ENCODE results near the gene CYP4B1. TPM values are rescaled to one million over a fixed set of nuclear protein-coding genes. Genes with fewer than 3 reads are reported as not detected.

CYP4B1 gene
- total RNA-seq, 4 donors from 2014 or later, result 41.1 to 150 (median 113) TPM

DNA sequence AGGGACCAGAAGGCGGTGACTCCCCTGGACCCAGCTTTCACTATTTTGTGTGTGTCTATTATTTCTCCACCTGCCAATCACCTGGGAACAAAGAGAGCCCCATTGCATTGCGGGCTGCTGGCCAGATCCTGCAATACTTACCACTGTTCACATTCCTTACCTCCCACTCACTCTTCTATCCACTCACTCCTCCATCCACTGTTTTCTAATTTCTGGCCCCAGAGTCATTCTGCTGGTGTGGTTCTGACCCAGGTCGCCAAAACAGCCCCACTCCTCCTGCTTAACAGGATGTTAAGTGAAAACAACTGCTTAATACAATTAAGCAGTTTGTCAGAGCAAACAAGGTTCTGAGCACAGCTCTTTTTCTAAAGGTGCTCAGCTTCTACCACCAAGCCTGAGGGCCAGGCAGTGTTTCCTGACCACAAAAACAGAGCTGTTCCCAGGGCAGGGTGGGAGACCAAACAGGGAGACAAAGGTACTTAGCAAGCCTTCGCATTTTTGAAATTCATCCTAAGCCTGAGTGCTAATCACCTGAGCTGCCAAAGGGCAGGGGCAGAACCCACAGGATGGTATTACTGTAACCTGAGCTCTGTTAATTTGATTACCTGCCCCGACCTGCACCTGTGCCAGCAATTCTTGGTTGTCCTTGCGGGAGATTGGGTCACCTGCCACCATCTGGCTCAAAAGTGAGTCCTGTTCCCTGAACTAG lies 41.4 kb upstream of the CYP4B1 start:
- Histone ChIP-seq H3K9me3 (peaks cover 0 to 1% (median 0%) of the 10 kb centered on the region in 4 donors), H3K27me3 (peaks cover 0 to 14% (median 2%) of the 10 kb centered on the region in 4 donors), H3K36me3 (no peaks in the 10 kb centered on the region), H3K4me3 (no peak overlapping the region), H3K27ac (replicated peaks in 1 of 4) (no peak overlapping the region), H3K4me1 (no peaks in the 10 kb centered on the region)
- WGBS, result 60% methylated on average over 5 of the region's 6 CpGs
- no peak for TF ChIP-seq POLR2AphosphoS5 (IDR thresholded peaks at IDR 0.05)
- TF ChIP-seq, protein P1, sequence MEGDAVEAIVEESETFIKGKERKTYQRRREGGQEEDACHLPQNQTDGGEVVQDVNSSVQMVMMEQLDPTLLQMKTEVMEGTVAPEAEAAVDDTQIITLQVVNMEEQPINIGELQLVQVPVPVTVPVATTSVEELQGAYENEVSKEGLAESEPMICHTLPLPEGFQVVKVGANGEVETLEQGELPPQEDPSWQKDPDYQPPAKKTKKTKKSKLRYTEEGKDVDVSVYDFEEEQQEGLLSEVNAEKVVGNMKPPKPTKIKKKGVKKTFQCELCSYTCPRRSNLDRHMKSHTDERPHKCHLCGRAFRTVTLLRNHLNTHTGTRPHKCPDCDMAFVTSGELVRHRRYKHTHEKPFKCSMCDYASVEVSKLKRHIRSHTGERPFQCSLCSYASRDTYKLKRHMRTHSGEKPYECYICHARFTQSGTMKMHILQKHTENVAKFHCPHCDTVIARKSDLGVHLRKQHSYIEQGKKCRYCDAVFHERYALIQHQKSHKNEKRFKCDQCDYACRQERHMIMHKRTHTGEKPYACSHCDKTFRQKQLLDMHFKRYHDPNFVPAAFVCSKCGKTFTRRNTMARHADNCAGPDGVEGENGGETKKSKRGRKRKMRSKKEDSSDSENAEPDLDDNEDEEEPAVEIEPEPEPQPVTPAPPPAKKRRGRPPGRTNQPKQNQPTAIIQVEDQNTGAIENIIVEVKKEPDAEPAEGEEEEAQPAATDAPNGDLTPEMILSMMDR (IDR thresholded peaks at IDR 0.05), result no peak
- no peak for TF ChIP-seq POLR2A (IDR thresholded peaks at IDR 0.05; ENCODE audit: low read depth)
- TF ChIP-seq EP300 (IDR thresholded peaks at IDR 0.05), result no peak
- intact Hi-C loops (cut with DNase I), result no loop called here
- DNase-seq (ENCODE audit: extremely low spot score), result no peak

DNA sequence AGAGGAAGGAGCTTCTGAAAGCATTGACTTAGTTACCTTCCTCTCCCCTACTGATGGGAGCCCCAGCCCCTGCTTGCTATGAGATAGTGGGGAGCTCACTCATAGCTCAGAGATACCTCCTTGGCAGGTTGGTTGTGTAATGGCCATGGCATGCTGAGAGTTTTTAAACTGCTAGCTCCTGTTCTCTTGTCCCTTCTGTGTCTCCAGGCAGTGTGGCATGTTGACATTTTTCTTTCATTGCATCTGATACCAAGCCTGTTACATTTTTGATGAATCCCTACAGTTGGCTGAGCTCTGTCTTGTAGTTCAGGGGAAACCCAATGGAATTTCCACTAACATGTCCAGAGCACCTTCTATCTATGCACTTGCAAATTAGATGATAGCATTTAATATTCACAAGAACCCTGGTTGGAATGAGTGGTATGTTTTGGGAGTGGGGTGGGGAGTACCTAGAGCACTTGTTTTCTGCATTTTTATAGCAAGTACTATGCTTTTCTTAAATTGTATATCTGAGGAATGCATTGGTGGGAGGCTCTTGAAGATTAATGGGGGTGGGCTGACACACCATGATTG lies 40.8 kb upstream of the CYP4B1 start:
- no peaks in the 10 kb centered on the region for H3K4me1 ChIP-seq
- H3K27ac ChIP-seq (replicated peaks in 1 of 4), result no peak overlapping the region
- TF ChIP-seq, protein P1 (IDR thresholded peaks at IDR 0.05), result no peak
- TF ChIP-seq POLR2A (IDR thresholded peaks at IDR 0.05; ENCODE audit: low read depth), result no peak
- no peak for TF ChIP-seq POLR2AphosphoS5 (IDR thresholded peaks at IDR 0.05)
- no peak for TF ChIP-seq EP300 (IDR thresholded peaks at IDR 0.05)
- peaks cover 0 to 8% (median 0%) of the 10 kb centered on the region in 4 donors for H3K9me3 ChIP-seq
- H3K36me3 ChIP-seq, result no peaks in the 10 kb centered on the region
- DNase-seq (ENCODE audit: extremely low spot score), result no peak
- intact Hi-C loops (cut with DNase I), result no loop called here
- peaks cover 0 to 9% (median 2%) of the 10 kb centered on the region in 4 donors for H3K27me3 ChIP-seq
- H3K4me3 ChIP-seq, result no peak overlapping the region

DNA sequence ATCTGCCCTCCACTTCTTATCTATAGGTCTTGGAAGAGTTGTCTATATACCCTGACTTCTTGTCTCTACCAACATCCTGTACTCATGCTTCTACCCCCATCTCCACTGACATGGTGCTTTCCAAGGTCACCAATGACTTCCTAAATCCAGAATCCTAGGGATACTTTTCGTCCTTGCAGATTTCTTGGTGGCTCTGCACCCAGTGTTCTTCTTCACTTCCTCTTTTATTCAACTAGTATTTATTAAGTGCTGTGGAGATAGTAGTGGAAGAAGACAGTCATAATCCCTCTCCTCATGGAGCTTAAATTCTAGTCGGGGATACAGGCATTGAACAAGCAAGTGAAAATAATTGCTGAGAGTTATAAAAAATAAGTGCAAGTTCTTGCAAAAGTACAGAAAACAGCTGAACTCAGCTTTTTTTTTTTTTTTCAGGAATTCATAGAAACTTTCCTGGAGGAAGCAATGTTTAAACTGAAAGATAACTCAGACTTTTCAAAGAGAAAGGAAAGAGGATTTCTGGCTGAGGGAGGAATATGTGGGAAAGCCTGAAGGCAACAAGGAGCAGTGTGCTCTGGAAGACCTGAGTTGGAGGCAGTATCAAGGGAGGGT lies 38.2 kb upstream of the CYP4B1 start:
- no peak for DNase-seq (ENCODE audit: extremely low spot score)
- Histone ChIP-seq H3K27ac (replicated peaks in 1 of 4) (no peak overlapping the region), H3K27me3 (peaks cover 0 to 23% (median 2%) of the 10 kb centered on the region in 4 donors), H3K36me3 (no peaks in the 10 kb centered on the region), H3K4me1 (no peaks in the 10 kb centered on the region), H3K4me3 (no peak overlapping the region), H3K9me3 (peaks cover 0 to 8% (median 0%) of the 10 kb centered on the region in 4 donors)
- intact Hi-C loops (cut with DNase I), result no loop called here
- TF ChIP-seq, protein P1 (IDR thresholded peaks at IDR 0.05), result no peak
- TF ChIP-seq POLR2A (IDR thresholded peaks at IDR 0.05; ENCODE audit: low read depth) (no peak), POLR2AphosphoS5 (IDR thresholded peaks at IDR 0.05) (no peak), EP300 (IDR thresholded peaks at IDR 0.05) (no peak)
- WGBS, result 68% methylated on average over 2 of the region's 2 CpGs

DNA sequence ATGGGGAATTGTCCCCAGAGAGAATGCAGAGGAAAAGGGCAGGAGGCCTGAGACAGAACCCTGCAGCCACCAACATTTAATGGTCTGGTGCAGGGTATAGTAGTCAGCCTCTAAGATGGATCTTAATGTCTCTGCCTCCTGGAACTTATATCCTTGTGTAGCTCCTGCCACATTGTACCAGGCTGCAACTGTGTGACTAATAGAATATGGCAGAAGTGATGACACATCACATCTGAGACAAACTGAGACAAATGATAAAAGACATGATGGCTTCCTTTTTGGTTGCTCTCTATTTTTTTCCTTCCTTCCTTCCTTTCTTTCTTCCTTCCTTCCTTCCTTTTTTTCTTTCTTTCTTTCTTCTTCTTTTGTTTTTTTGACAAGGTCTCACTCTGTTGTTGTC lies 37.1 kb upstream of the CYP4B1 start:
- Histone ChIP-seq H3K9me3 (peaks cover 0 to 8% (median 0%) of the 10 kb centered on the region in 4 donors), H3K36me3 (no peaks in the 10 kb centered on the region), H3K4me3 (no peak overlapping the region), H3K27ac (replicated peaks in 1 of 4) (no peak overlapping the region), H3K27me3 (peaks cover 0 to 23% (median 2%) of the 10 kb centered on the region in 4 donors), H3K4me1 (no peaks in the 10 kb centered on the region)
- DNase-seq (ENCODE audit: extremely low spot score), result no peak
- TF ChIP-seq, protein P1 (IDR thresholded peaks at IDR 0.05), result no peak
- TF ChIP-seq POLR2AphosphoS5 (IDR thresholded peaks at IDR 0.05) (no peak), POLR2A (IDR thresholded peaks at IDR 0.05; ENCODE audit: low read depth) (no peak), EP300 (IDR thresholded peaks at IDR 0.05) (no peak)
- intact Hi-C loops (cut with DNase I), result no loop called here

All from esophagus muscularis mucosa (tissue), 4 donors.